HG02610 (cell line): ENCODE measurements around the gene CD248.
A peak's percentile ranks its signal among the peaks of the same experiment; 100 is the strongest.
"Not testable (repeated sequence)": the region's sequence is repeated elsewhere in the genome, so short reads cannot be mapped to it uniquely, and the experiment has no call there.

Source experiments
- ATAC-seq: cut with Tn5 transposase; IDR thresholded peaks from one replicate; pipeline ENCODE4 v1.9.1; 2021; ENCODE audit warnings: mild to moderate bottlenecking, moderate library complexity; ENCODE audit not compliant: unreplicated experiment

The CD248 gene, protein sequence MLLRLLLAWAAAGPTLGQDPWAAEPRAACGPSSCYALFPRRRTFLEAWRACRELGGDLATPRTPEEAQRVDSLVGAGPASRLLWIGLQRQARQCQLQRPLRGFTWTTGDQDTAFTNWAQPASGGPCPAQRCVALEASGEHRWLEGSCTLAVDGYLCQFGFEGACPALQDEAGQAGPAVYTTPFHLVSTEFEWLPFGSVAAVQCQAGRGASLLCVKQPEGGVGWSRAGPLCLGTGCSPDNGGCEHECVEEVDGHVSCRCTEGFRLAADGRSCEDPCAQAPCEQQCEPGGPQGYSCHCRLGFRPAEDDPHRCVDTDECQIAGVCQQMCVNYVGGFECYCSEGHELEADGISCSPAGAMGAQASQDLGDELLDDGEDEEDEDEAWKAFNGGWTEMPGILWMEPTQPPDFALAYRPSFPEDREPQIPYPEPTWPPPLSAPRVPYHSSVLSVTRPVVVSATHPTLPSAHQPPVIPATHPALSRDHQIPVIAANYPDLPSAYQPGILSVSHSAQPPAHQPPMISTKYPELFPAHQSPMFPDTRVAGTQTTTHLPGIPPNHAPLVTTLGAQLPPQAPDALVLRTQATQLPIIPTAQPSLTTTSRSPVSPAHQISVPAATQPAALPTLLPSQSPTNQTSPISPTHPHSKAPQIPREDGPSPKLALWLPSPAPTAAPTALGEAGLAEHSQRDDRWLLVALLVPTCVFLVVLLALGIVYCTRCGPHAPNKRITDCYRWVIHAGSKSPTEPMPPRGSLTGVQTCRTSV

DNA sequence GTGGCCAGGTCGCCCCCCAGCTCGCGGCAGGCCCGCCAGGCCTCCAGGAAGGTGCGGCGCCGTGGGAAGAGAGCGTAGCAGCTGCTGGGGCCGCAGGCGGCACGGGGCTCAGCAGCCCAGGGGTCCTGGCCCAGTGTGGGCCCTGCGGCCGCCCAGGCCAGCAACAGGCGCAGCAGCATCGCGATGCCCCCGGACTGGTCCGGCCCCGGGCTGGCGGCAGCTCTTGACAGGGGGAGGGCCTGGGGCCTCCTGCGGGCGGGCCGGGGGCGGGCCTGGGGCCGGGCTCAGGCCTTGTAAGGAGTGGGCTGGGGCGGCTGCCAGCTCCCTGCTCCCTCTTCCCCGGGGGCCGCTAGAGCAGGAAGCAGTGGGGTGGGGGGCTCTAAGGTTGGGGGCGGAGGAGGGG is at the start of gene CD248:
Gene CD248 (minus strand): TSS at position 196 of the 403 bp plus-strand sequence. CDS start 17 bp downstream, at position 179.
- no peak for ATAC-seq

- no peak for ATAC-seq
These were observed 49.1 kb upstream of the CD248 start for GRCh38 chr11:66365711-66366619.

DNA sequence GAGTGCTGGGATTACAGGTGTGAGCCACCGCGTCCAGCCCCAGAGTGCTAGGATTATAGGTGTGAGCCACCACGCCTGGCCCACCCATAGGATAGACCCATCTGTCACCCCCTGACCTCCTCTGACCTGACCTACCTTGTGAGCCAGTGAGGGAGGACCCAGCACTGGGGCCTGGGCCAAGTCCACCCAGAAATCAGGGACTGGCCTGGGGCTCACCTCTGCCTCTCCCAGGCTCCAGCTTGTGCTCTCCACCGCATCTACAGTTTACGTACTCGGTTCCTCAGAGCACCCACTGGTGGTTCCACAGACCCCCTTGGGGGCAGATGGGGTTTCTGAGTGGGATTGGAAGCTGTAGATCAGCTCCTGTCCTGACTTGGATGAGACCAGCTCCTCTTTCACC is 48.3 kb upstream of the CD248 start:
- no peak for ATAC-seq

- ATAC-seq: no peak
These were observed 47.1 kb upstream of the CD248 start for GRCh38 chr11:66363805-66364535.

DNA sequence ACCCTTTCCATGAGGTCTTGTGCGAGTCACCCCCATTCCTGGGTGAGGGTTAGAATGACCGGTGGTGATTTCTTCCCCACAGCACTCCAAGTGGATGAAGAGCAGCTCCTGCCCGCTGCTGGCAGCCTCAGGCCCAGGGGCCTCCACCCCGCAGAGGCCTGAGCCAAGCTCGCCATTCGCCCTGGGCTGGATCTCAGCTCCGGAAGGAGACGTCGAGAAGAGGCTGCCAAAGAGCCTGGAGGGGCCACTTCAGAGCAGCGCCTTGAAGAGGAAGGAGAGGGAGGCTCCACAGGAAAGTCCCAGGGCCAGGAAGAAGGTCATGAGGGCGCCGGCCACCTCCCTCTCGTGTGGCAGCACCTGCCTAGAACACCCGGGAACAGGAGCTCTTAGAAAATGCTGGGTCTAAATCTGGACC is 46.4 kb upstream of the CD248 start:
- ATAC-seq: no peak

- ATAC-seq: no peak
These were observed 45.8 kb upstream of the CD248 start for GRCh38 chr11:66362481-66363147.

DNA sequence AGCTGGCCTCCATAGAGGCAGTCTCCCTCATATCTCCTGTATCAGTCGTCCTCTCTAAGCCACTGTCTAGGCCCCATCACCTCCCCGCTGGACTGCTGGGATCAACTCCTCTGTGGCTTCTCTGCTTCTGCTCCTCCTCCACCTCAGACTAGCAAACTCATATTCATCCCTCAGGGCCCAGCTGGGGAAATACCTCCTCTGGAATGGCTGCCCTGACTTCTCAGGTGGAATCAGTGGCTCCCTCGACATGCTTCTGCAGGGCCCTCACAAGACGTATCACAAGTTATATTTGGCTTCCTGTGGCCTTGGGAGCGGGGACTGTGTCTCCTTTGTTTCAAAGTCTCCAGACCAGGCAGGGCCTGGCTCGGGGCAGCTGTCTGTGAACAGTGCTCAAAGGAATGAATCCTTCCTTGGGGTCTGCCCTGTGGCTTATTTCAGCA is 44.7 kb upstream of the CD248 start:
- no peak for ATAC-seq

DNA sequence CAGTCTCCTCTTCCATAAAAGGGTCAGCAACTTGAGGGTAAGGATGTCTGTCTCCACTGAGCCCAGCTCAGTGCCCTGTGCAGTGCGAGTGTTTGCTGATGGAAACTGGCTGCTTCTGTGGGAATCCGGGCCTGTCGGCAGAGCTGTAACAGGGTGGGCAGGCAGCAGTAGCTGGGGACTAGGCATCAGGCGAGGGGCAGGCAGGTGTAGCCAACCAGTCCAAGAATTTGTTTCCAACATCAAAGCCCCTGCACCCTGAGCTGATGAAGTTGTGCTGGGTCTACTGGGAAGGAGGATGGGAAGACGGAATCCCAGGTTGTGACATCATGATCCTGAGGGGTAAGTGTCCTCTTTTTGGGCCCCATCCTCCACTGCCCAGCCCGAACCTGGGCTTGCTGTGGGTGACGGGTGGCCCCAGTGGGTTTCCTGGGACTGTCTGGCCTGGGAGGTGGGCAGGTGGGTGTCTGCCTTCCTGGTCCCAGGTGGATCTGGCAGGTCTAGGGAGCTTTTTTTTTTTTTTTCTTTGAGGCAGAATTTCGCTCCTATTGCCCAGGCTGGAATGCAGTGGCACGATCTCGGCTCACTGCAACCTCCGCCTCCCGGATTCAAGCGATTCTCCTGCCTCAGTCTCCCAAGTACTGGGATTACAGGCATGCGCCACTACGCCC is 43.7 kb upstream of the CD248 start:
- ATAC-seq: no peak

DNA sequence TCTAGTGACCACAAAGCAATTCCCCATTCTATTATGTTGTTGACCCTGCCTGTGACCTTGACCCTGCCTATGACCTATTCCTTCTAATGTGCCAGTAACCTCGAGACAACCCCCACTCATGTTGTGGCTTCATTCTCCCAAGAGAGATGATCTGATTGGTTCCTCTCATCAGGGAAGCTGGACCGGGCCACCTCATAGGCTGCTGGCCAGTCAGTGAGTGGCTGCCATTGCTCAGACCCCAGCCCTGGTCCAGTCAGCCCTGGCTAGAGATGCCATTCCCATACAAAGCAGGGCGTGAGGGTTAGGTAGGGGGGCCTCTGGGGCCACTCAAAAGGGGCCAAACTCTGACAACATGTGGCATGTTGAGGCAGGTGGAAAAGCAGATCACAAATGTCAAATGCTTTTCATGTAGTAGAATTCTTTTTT is 42.8 kb upstream of the CD248 start:
- no peak for ATAC-seq

DNA sequence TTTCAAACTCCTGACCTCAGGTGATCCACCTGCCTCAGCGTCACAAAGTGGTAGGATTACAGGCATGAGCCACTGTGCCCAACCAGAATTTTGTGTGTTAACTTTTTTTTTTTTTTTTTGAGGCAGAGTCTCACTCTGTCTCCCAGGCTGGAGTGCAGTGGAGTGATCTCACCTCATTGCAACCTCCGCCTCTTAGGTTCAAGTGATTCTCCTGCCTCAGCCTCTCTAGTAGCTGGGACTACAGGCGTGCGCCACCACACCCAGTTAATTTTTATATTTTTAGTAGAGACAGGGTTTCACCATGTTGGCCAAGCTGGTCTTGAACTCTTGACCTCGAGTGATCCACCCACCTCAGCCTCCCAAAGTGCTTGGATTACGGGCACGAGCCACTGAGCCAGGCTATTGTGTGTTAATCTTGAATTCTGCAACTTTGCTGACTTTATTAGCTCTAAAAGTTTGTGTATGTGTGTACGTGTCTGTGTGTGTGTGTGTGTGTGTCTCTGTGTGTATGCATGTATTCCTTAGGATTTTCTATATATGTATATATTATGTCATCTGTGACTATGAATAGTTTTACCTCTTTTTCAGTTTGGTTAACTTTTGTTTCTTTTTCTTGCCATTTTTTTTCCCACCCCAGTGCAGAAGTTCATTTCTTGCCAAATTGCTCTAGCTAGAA is 33.9 kb upstream of the CD248 start:
- ATAC-seq: not testable (repeated sequence)

DNA sequence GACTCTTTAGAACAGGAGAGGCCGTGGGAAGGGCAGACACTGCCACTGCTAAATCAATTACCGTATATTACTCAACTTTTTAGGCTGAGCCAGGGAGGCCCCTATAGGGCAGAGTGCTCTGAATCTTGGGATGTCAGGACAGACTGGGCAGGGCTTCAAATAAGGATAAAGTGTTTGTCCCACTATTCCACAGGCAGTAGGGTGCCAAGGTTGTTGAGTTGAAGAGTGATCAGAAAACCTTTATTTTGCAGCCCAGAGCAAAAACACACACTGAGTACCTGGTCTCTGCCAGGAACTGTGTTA is 32.2 kb upstream of the CD248 start:
- ATAC-seq: no peak

DNA sequence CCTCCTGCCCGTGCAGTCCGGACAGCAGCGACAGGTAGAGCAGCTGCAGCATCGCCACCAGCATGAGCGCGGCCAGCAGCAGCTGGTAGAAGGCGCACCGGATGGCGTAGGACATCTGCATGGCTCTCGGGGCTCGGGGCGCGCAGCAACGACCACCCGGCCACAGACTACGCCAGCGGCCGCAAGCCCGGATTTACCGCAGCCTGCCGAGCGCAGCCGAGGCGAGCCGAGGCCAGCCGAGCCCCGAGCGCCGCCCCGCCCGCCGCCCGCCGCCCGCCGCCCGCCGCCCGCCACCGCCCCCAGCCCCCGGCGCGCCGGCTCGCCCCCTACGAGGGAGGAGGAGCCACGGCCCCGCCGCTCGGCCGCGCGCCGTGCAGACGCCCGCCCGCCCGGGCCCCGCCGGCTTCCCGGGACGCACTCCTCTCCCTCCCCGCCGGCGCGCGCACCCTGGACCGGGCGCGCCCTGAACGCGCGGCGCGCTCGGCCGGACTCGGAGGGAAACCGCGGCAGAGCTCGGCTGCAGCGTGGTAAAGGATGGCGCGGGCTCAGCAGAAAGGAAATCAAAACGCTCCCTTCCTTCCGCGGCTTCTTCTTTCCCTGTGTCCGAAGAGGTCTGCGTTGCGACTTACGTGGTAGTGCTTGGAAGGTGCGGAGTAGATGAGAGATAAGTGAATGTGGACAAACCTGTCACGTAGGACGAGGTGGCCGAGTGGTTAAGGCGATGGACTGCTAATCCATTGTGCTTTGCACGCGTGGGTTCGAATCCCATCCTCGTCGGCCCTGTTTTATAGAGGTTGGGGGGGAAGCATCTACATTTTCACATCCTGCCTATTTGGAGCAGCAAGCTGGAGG is 30.8 kb upstream of the CD248 start, which contains the start of gene B4GAT1:
Gene B4GAT1 (minus strand): TSS at position 205 of the 852 bp plus-strand sequence. CDS start 84 bp downstream, at position 121.
- peak; percentile 42 for ATAC-seq

GRCh38 chr11:66346476-66347424 is 29.9 kb upstream of the CD248 start:
- no peak for ATAC-seq

DNA sequence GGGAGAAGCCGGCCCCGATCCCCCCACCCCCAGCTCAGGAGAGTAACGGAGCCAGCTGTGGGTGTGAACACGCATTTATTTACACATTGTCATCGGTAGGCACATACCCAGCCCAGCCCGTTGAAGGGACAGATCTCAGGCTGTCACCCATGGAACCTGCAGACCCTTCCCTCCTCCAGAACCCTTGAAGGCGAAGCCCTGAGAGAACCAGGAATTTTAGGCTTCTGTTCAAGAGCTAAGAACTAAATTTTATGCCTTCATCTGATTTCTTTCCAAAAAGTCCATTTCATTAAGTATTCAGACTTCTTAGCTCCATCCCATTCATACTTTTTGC is 28.4 kb upstream of the CD248 start:
- ATAC-seq: no peak

GRCh38 chr11:66344550-66345315 is 27.9 kb upstream of the CD248 start, which contains the start of gene BRMS1:
BRMS1 (minus strand) TSS chr11:66345104; CDS start chr11:66342234, 2,870 bp downstream.
- ATAC-seq: peak; percentile 66

GRCh38 chr11:66343176-66343575 is 26.3 kb upstream of the CD248 start:
- no peak for ATAC-seq
